ENCODE results near the gene EZH1.
A peak's percentile ranks its signal among the peaks of the same experiment; 100 is the strongest.
"Not testable (repeated sequence)": the region's sequence is repeated elsewhere in the genome, so short reads cannot be mapped to it uniquely, and the experiment has no call there.

The EZH1 gene

GRCh38 chr17:42744283-42744805 lies 496 bp downstream of the EZH1 start:
- peak; percentile 89 for ATAC-seq
- TF ChIP-seq ZNF70 (CRISPR knock-in tag; IDR thresholded peaks at IDR 0.05): no peak
- TF ChIP-seq TOX (CRISPR knock-in tag; IDR thresholded peaks at IDR 0.05; ENCODE audit: borderline replicate concordance): no peak
- no peak for TF ChIP-seq RARB (CRISPR knock-in tag; IDR thresholded peaks at IDR 0.05)
- TF ChIP-seq ZNF8 (CRISPR knock-in tag; IDR thresholded peaks at IDR 0.05): no peak
- TF ChIP-seq ESRRG (CRISPR knock-in tag; IDR thresholded peaks at IDR 0.05): no peak
- no peak for TF ChIP-seq CSRNP3 (CRISPR knock-in tag; IDR thresholded peaks at IDR 0.05)
- no peak for TF ChIP-seq TCF4 (CRISPR knock-in tag; IDR thresholded peaks at IDR 0.05; ENCODE audit: borderline replicate concordance)
- TF ChIP-seq SNAI2 (CRISPR knock-in tag; IDR thresholded peaks at IDR 0.05): no peak
- no peak for TF ChIP-seq PATZ1 (CRISPR knock-in tag; IDR thresholded peaks at IDR 0.05; ENCODE audit: borderline replicate concordance)
- no peak for TF ChIP-seq ZFP30 (CRISPR knock-in tag; IDR thresholded peaks at IDR 0.05)
- no peak for TF ChIP-seq PPARA (CRISPR knock-in tag; IDR thresholded peaks at IDR 0.05; ENCODE audit: borderline replicate concordance)
- no peak for TF ChIP-seq ZC3H10 (CRISPR knock-in tag; IDR thresholded peaks at IDR 0.05)
- no peak for TF ChIP-seq CREB5 (CRISPR knock-in tag; IDR thresholded peaks at IDR 0.05; ENCODE audit: low read depth)

GRCh38 chr17:42743595-42744282 lies 1.1 kb downstream of the EZH1 start:
- TF ChIP-seq CSRNP3 (CRISPR knock-in tag; IDR thresholded peaks at IDR 0.05) (no peak), TSHZ2 (CRISPR knock-in tag; IDR thresholded peaks at IDR 0.05) (no peak), BACH2 (CRISPR knock-in tag; IDR thresholded peaks at IDR 0.05; ENCODE audit: borderline replicate concordance) (no peak), ESRRG (CRISPR knock-in tag; IDR thresholded peaks at IDR 0.05) (no peak), ZFP30 (CRISPR knock-in tag; IDR thresholded peaks at IDR 0.05) (no peak), CSDC2 (CRISPR knock-in tag; IDR thresholded peaks at IDR 0.05) (no peak), PPARA (CRISPR knock-in tag; IDR thresholded peaks at IDR 0.05; ENCODE audit: borderline replicate concordance) (no peak), ZNF8 (CRISPR knock-in tag; IDR thresholded peaks at IDR 0.05) (no peak), ZNF565 (CRISPR knock-in tag; conservative IDR thresholded peaks at IDR 0.05; ENCODE audit: low read depth) (no peak), TOX (CRISPR knock-in tag; IDR thresholded peaks at IDR 0.05; ENCODE audit: borderline replicate concordance) (no peak)
- peak; percentile 37 for ATAC-seq

- not testable (repeated sequence) for ATAC-seq
These were observed 1.9 kb downstream of the EZH1 start for GRCh38 chr17:42742916-42743315.

- no peak for ATAC-seq
- TF ChIP-seq TOX (CRISPR knock-in tag; IDR thresholded peaks at IDR 0.05; ENCODE audit: borderline replicate concordance): no peak
- TF ChIP-seq RARB (CRISPR knock-in tag; IDR thresholded peaks at IDR 0.05): no peak
- TF ChIP-seq TCF4 (CRISPR knock-in tag; IDR thresholded peaks at IDR 0.05; ENCODE audit: borderline replicate concordance): no peak
- TF ChIP-seq ZNF70 (CRISPR knock-in tag; IDR thresholded peaks at IDR 0.05): no peak
- no peak for TF ChIP-seq ESRRG (CRISPR knock-in tag; IDR thresholded peaks at IDR 0.05)
- no peak for TF ChIP-seq ZNF8 (CRISPR knock-in tag; IDR thresholded peaks at IDR 0.05)
- no peak for TF ChIP-seq BACH2 (CRISPR knock-in tag; IDR thresholded peaks at IDR 0.05; ENCODE audit: borderline replicate concordance)
- no peak for TF ChIP-seq ZFP30 (CRISPR knock-in tag; IDR thresholded peaks at IDR 0.05)
- TF ChIP-seq CSRNP3 (CRISPR knock-in tag; IDR thresholded peaks at IDR 0.05): no peak
- no peak for TF ChIP-seq ZC3H10 (CRISPR knock-in tag; IDR thresholded peaks at IDR 0.05)
- no peak for TF ChIP-seq ARNTL (CRISPR knock-in tag; IDR thresholded peaks at IDR 0.05; ENCODE audit: borderline replicate concordance, low read depth)
These were observed 4.1 kb downstream of the EZH1 start for GRCh38 chr17:42740699-42741098.

Data from SK-N-SH treated with all-trans-retinoic acid at 6 μM for 48 hours (cell line).